ENCODE data around the gene SRSF11. TPM values are rescaled to one million over a fixed set of nuclear protein-coding genes. Genes with fewer than 3 reads are reported as not detected.
A peak's percentile ranks its signal among the peaks of the same experiment; 100 is the strongest.
"Not testable (repeated sequence)": the region's sequence is repeated elsewhere in the genome, so short reads cannot be mapped to it uniquely, and the experiment has no call there.

SRSF11 gene
- polyA plus RNA-seq, 1 experiment: 287 TPM

GRCh38 chr1:70204139-70204538 lies 17.0 kb upstream of the SRSF11 start:
- no peak for TF ChIP-seq CTCF (IDR thresholded peaks at IDR 0.05; ENCODE audit: low read depth, low read length)
- Histone ChIP-seq H3K27ac (ENCODE audit: low read depth, low read length) (no peak overlapping the region), H3K9me3 (ENCODE audit: control insufficient read depth, insufficient read depth, low read length) (no peaks in the 10 kb centered on the region), H3K4me3 (ENCODE audit: low read depth, low read length) (peak overlapping the region; percentile 96), H3K27me3 (ENCODE audit: control insufficient read depth, insufficient read depth, low read length) (no peaks in the 10 kb centered on the region)
- CTCF ChIA-PET: interaction anchor here (1.0 kb wide), 1 partner anchor 11 kb away, joined by 4 read pairs; no protein-coding TSS in a partner anchor
- POLR2A ChIA-PET: interaction anchor here (1.1 kb wide), 1 partner anchor 150 kb away, joined by 3 read pairs; the partner anchor contains the start of gene ANKRD13C
- DNase-seq (ENCODE audit: low read depth, low spot score): no peak

- Histone ChIP-seq H3K4me3 (ENCODE audit: low read depth, low read length) (peak overlapping the region; percentile 96), H3K27ac (ENCODE audit: low read depth, low read length) (no peak overlapping the region), H3K27me3 (ENCODE audit: control insufficient read depth, insufficient read depth, low read length) (no peaks in the 10 kb centered on the region), H3K9me3 (ENCODE audit: control insufficient read depth, insufficient read depth, low read length) (no peaks in the 10 kb centered on the region)
- DNase-seq (ENCODE audit: low read depth, low spot score): no peak
- CTCF ChIA-PET: interaction anchor here (0.5 to 1.0 kb wide), 2 partner anchors 10 to 14 kb away, joined by 3 to 4 read pairs; no protein-coding TSS in a partner anchor
- POLR2A ChIA-PET: interaction anchor here (1.1 to 2.3 kb wide), 2 partner anchors 17 to 150 kb away, joined by 3 to 11 read pairs; partner anchors contain the start of genes ANKRD13C and SRSF11
- no peak for TF ChIP-seq CTCF (IDR thresholded peaks at IDR 0.05; ENCODE audit: low read depth, low read length)
These were observed 16.6 kb upstream of the SRSF11 start for GRCh38 chr1:70204600-70204999.

- Histone ChIP-seq H3K27me3 (ENCODE audit: control insufficient read depth, insufficient read depth, low read length) (no peaks in the 10 kb centered on the region), H3K4me3 (ENCODE audit: low read depth, low read length) (peak overlapping the region; percentile 96), H3K27ac (ENCODE audit: low read depth, low read length) (peak overlapping the region; percentile 22), H3K9me3 (ENCODE audit: control insufficient read depth, insufficient read depth, low read length) (no peaks in the 10 kb centered on the region)
- ChIA-PET POLR2A (interaction anchor here (1.1 to 2.3 kb wide), 2 partner anchors 16 to 149 kb away, joined by 3 to 11 read pairs; partner anchors contain the start of genes ANKRD13C and SRSF11), CTCF (interaction anchor here (0.5 to 1.0 kb wide), 2 partner anchors 10 to 14 kb away, joined by 3 to 4 read pairs; no protein-coding TSS in a partner anchor)
- no peak for DNase-seq (ENCODE audit: low read depth, low spot score)
- no peak for TF ChIP-seq CTCF (IDR thresholded peaks at IDR 0.05; ENCODE audit: low read depth, low read length)
These were observed 16.1 kb upstream of the SRSF11 start for GRCh38 chr1:70205071-70205433.

- DNase-seq (ENCODE audit: low read depth, low spot score): peak; percentile 79
- peak within 1 kb of the TSS; percentile 83 for H3K27ac ChIP-seq (ENCODE audit: low read depth, low read length)
- TF ChIP-seq CTCF (IDR thresholded peaks at IDR 0.05; ENCODE audit: low read depth, low read length): no peak
- CTCF ChIA-PET: interaction anchor here (0.5 kb wide), 1 partner anchor 15 kb away, joined by 3 read pairs; no protein-coding TSS in a partner anchor
- H3K4me3 ChIP-seq (ENCODE audit: low read depth, low read length): peak within 1 kb of the TSS; percentile 96
- H3K9me3 ChIP-seq (ENCODE audit: control insufficient read depth, insufficient read depth, low read length): no peaks in the 10 kb centered on the region
- no peaks in the 10 kb centered on the region for H3K27me3 ChIP-seq (ENCODE audit: control insufficient read depth, insufficient read depth, low read length)
- POLR2A ChIA-PET: interaction anchor here (1.1 to 2.3 kb wide), 2 partner anchors 16 to 149 kb away, joined by 3 to 11 read pairs; partner anchors contain the start of genes ANKRD13C and SRSF11
These were observed 15.6 kb upstream of the SRSF11 start, which contains the start of gene LRRC40 for GRCh38 chr1:70205434-70206118. Gene LRRC40 (minus strand): TSS chr1:70205579. CDS start chr1:70205540, 39 bp downstream.

- H3K27me3 ChIP-seq (ENCODE audit: control insufficient read depth, insufficient read depth, low read length); DNase-seq (ENCODE audit: low read depth, low spot score); CTCF ChIA-PET; H3K9me3 ChIP-seq (ENCODE audit: control insufficient read depth, insufficient read depth, low read length); H3K27ac ChIP-seq (ENCODE audit: low read depth, low read length): not testable (repeated sequence)
- peak overlapping the region; percentile 96 for H3K4me3 ChIP-seq (ENCODE audit: low read depth, low read length)
- POLR2A ChIA-PET: interaction anchor here (2.3 kb wide), 1 partner anchor 15 kb away, joined by 11 read pairs; the partner anchor contains the start of gene SRSF11
These were observed 14.3 kb upstream of the SRSF11 start for GRCh38 chr1:70206833-70207232.

Data from AG04450 (cell line).